B cell (primary cell): Measurements from ENCODE around the gene AMPH.

Experiments
- CTCF ChIP-seq: fragments of 200-600 bp; IDR thresholded peaks from one replicate; pipeline ENCODE4 v1.8.0; 2022; ENCODE audit warnings: antibody characterized with exemption, mild to moderate bottlenecking
- EZH2 ChIP-seq: IDR thresholded peaks from 2 replicates; pipeline ENCODE4 v1.6.1; 2012; ENCODE audit warnings: borderline replicate concordance, low read depth, mild to moderate bottlenecking, moderate library complexity, low read length; ENCODE audit not compliant: insufficient read depth, poor library complexity, severe bottlenecking

GRCh38 chr7:38502848-38503247 is 128.3 kb downstream of the AMPH start:
- no peak for TF ChIP-seq CTCF
- TF ChIP-seq EZH2 = no peak
